HEK293T (cell line): Measurements from ENCODE around the gene PFKP.
A peak's percentile ranks its signal among the peaks of the same experiment; 100 is the strongest.

Experiments
- CTCF ChIA-PET: fragments of 350-600 bp; formaldehyde crosslinking; extraction: SDS; loops from one replicate; lab custom pipeline; 2021; ENCODE audit warnings: antibody characterized with exemption, inconsistent platforms; lab: Yijun Ruan, JAX
- POLR2A ChIA-PET: fragments of 350-600 bp; formaldehyde crosslinking; extraction: SDS; loops from one replicate; lab custom pipeline; 2020; ENCODE audit warnings: antibody characterized with exemption, inconsistent platforms; lab: Yijun Ruan, JAX
- DNase-seq: peaks from one replicate; pipeline ENCODE4 v3.0.0; 2012; ENCODE audit warnings: mixed read lengths; ENCODE audit errors: extremely low spot score
- ARNT ChIP-seq: fragments of 450-650 bp; IDR thresholded peaks from 2 replicates; pipeline ENCODE4 v1.6.1; 2017; ENCODE audit warnings: mild to moderate bottlenecking
- BHLHE40 ChIP-seq: fragments of 450-650 bp; IDR thresholded peaks from 2 replicates; pipeline ENCODE4 v1.6.1; 2016; ENCODE audit warnings: mild to moderate bottlenecking, moderate library complexity, borderline replicate concordance
- CTBP1 ChIP-seq: fragments of 450-650 bp; IDR thresholded peaks from 2 replicates; pipeline ENCODE4 v1.6.1; 2016; ENCODE audit warnings: borderline replicate concordance
- ELF4 ChIP-seq: fragments of 450-650 bp; IDR thresholded peaks from 2 replicates; pipeline ENCODE4 v1.6.1; 2017; ENCODE audit warnings: antibody characterized with exemption
- FOXA1 ChIP-seq: fragments of 450-650 bp; IDR thresholded peaks from 2 replicates; pipeline ENCODE4 v1.6.1; 2016; ENCODE audit warnings: mild to moderate bottlenecking
- FOXK2 ChIP-seq: fragments of 450-650 bp; IDR thresholded peaks from 2 replicates; pipeline ENCODE4 v1.6.1; 2016; ENCODE audit warnings: mild to moderate bottlenecking
- FOXM1 ChIP-seq: fragments of 450-650 bp; IDR thresholded peaks from 2 replicates; pipeline ENCODE4 v1.6.1; 2017; ENCODE audit warnings: mild to moderate bottlenecking, borderline replicate concordance
- HDGF ChIP-seq: fragments of 450-650 bp; IDR thresholded peaks from 2 replicates; pipeline ENCODE4 v1.6.1; 2017; ENCODE audit warnings: antibody characterized with exemption, borderline replicate concordance
- L3MBTL2 ChIP-seq: fragments of 450-650 bp; conservative IDR thresholded peaks from 2 replicates; pipeline ENCODE4 v1.6.1; 2016; ENCODE audit warnings: mild to moderate bottlenecking
- LEF1 ChIP-seq: fragments of 450-650 bp; IDR thresholded peaks from 2 replicates; pipeline ENCODE4 v1.6.1; 2017; ENCODE audit warnings: mild to moderate bottlenecking, borderline replicate concordance
- NFRKB ChIP-seq: fragments of 450-650 bp; IDR thresholded peaks from 2 replicates; pipeline ENCODE4 v1.6.1; 2016; ENCODE audit warnings: mild to moderate bottlenecking, moderate library complexity
- SP1 ChIP-seq: fragments of 450-650 bp; IDR thresholded peaks from 2 replicates; pipeline ENCODE4 v1.6.1; 2017
- SUZ12 ChIP-seq: fragments of 450-650 bp; IDR thresholded peaks from 2 replicates; pipeline ENCODE4 v1.6.1; 2016; ENCODE audit warnings: mild to moderate bottlenecking
- TARDBP ChIP-seq: fragments of 450-650 bp; IDR thresholded peaks from 2 replicates; pipeline ENCODE4 v1.6.1; 2016
- ZNF384 ChIP-seq: fragments of 450-650 bp; IDR thresholded peaks from 2 replicates; pipeline ENCODE4 v1.6.1; 2016
- TF ChIP-seq, protein P1 (sequence below): fragments of 450-650 bp; IDR thresholded peaks from 2 replicates; pipeline ENCODE4 v1.6.1; 2016

Gene PFKP

DNA sequence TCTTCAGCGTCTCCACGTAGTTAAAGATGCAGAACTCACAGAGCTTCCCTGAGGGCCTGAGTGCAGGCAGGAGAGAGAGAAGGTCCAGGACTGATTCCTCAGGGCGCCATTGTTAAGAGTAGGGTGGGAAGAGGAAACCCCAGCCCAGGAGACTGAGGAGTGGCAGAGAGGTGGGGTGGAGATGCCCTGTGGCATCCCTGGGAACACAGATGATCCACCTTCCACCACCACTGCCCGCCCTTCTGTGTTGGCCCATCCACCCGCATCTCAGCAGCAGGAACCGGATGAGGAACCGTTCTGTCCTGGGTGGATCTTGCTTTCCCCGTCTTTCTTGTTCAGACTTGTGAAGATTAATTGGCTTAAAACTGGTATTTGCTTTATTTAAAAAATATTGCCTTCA, 48.3 kb downstream of the PFKP start:
- ChIA-PET POLR2A (no interaction called here), CTCF (no interaction called here)
- TF ChIP-seq ELF4 (no peak), BHLHE40 (no peak), FOXK2 (no peak), NFRKB (no peak), SUZ12 (no peak), FOXM1 (no peak), L3MBTL2 (no peak), TARDBP (no peak), FOXA1 (no peak), HDGF (no peak), CTBP1 (no peak), LEF1 (no peak), ARNT (no peak), SP1 (no peak), ZNF384 (no peak)
- TF ChIP-seq, protein P1, sequence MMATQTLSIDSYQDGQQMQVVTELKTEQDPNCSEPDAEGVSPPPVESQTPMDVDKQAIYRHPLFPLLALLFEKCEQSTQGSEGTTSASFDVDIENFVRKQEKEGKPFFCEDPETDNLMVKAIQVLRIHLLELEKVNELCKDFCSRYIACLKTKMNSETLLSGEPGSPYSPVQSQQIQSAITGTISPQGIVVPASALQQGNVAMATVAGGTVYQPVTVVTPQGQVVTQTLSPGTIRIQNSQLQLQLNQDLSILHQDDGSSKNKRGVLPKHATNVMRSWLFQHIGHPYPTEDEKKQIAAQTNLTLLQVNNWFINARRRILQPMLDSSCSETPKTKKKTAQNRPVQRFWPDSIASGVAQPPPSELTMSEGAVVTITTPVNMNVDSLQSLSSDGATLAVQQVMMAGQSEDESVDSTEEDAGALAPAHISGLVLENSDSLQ, result no peak
- DNase-seq, result no peak

DNA sequence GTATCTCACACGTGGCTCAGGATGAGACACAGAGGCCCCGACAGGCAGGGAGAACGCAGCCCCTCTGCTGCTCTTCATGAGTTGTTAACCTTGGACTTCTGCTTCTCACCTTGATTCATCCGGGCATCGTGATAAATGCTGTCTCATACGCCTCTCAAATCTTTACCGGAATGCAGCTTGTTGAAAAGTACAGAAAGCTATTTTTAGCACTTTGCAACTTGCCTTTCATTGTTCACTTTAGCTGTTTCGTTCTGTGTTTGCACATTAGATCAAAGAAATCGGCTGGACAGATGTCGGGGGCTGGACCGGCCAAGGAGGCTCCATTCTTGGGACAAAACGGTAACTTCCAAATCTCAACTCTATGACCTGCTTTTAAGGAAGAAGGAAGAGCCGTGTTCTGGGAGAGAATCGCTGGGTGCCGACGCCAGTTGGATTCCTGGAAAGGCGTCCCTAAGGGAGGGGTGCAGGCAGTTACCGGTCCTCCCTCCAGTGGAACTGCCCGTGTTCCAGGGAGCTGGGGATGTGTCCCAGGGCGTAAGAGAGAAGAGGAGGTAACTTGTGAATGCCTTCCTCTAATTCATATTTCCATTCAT, 49.3 kb downstream of the PFKP start:
- POLR2A ChIA-PET, result no interaction called here
- TF ChIP-seq TARDBP (no peak), CTBP1 (no peak), FOXK2 (no peak), NFRKB (no peak), L3MBTL2 (no peak), FOXA1 (no peak), HDGF (no peak), ZNF384 (no peak), ARNT (no peak), SUZ12 (no peak), ELF4 (no peak), FOXM1 (no peak), LEF1 (no peak), SP1 (no peak), BHLHE40 (no peak)
- TF ChIP-seq, protein P1, result no peak
- DNase-seq, result no peak
- CTCF ChIA-PET, result no interaction called here

DNA sequence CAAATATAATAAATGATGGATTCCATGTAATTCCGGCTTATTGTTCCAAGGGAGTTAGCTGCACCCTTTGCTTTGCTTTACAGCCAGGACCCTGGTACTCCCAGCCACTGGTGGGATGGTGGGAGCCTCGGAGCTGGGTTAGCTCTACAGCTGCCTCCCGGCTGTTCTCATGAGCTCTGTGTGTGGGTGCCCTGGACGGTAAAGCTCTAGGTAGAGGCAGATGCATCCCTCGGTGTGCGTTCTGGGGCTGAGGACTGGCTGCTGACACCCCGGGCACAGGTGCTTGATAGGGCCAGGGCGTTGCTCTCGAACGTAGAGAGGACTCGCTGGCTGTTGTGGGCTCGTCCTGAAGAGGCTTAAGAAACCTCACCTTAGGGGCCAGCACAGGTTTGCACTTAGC, 50.1 kb downstream of the PFKP start:
- CTCF ChIA-PET, result no interaction called here
- DNase-seq, result no peak
- POLR2A ChIA-PET, result no interaction called here
- TF ChIP-seq FOXM1, result no peak

DNA sequence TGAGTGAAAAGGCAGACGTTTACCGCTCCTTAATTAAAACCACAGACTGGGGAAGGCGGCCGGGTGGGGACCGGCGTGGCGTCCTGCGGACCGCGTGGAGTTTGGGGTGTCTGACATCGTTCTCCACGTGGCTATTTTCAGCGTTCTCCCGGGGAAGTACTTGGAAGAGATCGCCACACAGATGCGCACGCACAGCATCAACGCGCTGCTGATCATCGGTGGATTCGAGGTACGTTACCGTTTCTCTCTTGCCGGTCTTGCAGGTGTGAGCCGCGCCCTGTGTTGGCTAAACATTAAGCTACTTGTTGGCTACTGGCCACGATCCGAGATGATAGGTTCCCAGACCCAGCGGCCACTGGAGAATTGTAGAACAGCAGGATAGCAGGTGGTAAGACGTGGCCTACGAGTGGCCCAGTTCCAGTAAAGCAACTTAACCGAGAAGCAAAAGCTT, 51.3 kb downstream of the PFKP start:
- CTCF ChIA-PET, result interaction anchor here (1.6 kb wide), 1 partner anchor 23 kb away, joined by 4 read pairs; no protein-coding TSS in a partner anchor
- POLR2A ChIA-PET, result no interaction called here
- DNase-seq, result no peak
- TF ChIP-seq NFRKB, result no peak
- no peak for TF ChIP-seq ARNT
- TF ChIP-seq L3MBTL2, result no peak
- TF ChIP-seq CTBP1, result no peak
- no peak for TF ChIP-seq BHLHE40
- no peak for TF ChIP-seq HDGF
- no peak for TF ChIP-seq FOXK2
- TF ChIP-seq SP1, result no peak
- TF ChIP-seq ELF4, result no peak
- no peak for TF ChIP-seq FOXA1
- no peak for TF ChIP-seq TARDBP

DNA sequence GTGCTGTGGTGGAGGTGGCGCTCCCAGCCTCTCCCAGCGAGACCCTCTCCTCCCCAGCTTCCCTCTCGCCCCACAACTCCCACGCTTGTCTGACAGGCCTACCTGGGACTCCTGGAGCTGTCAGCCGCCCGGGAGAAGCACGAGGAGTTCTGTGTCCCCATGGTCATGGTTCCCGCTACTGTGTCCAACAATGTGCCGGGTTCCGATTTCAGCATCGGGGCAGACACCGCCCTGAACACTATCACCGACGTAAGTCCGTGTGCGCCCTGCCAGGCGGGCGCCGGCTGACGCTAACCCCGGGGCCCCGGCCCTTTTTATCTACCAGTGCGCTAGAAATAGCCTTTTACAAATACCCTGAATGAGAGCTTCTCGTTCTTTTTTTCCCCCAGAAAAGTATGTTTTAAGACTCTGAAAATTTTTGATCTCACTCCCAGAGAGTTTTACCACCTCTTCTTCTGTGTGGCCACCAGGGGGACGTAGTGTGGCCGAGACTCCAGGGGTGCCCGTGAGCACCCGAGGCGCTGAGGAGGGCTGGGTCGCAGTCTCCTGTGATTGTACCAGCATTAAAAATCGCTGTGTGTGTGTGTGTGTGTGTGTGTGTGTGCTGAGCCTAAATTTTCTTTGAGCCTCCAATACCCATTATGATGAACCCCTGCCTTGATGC, 52.6 kb downstream of the PFKP start:
- peak; percentile 66 for DNase-seq
- TF ChIP-seq FOXM1 (no peak), FOXK2 (no peak), ARNT (no peak), BHLHE40 (no peak), NFRKB (no peak), LEF1 (no peak), TARDBP (no peak), ELF4 (no peak), HDGF (no peak), CTBP1 (no peak)
- ChIA-PET CTCF (interaction anchor here (0.6 to 1.6 kb wide), 3 partner anchors 25 to 661 kb away, joined by 3 to 4 read pairs (median 3); no protein-coding TSS in a partner anchor), POLR2A (no interaction called here)

DNA sequence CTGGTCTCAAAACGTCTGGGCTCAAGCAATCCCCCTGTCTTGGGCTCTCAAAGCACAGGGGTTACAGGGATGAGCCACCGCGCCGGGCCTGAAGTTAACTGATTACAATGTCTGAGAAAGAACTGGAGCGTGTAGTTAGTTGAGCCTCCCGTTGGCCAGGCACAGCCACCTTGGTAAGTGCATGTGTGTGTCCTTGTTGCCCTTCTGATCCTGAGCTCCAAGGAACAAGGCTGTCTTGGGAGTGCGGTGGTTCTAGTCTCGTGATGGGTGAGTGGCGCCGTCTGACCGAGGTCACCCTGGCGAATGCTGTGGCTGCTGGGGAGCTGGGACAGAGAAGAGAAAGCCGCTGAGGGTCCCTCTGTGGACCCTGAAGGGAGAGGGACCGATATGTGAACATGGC, 54.7 kb downstream of the PFKP start:
- no peak for TF ChIP-seq ELF4
- no peak for TF ChIP-seq HDGF
- TF ChIP-seq, protein P1, result no peak
- no peak for TF ChIP-seq ZNF384
- no peak for TF ChIP-seq SUZ12
- CTCF ChIA-PET, result no interaction called here
- no peak for DNase-seq
- POLR2A ChIA-PET, result no interaction called here
